OCI-LY1 (cell line): ENCODE results near the gene RANBP17.
"Not testable (repeated sequence)": the region's sequence is repeated elsewhere in the genome, so short reads cannot be mapped to it uniquely, and the experiment has no call there.

Experiments
- H2AFZ ChIP-seq: fragments of 200-600 bp; sonication (generic), shearing (Covaris generic); 2 replicates; pipeline ENCODE4 v1.6.0; 2014; ENCODE audit warnings: antibody characterized with exemption, mild to moderate bottlenecking, low read length
- H3F3A ChIP-seq: fragments of 200-600 bp; sonication (generic), shearing (Covaris generic); 2 replicates; pipeline ENCODE4 v1.6.0; 2014; ENCODE audit warnings: mild to moderate bottlenecking, antibody characterized with exemption, low read length, moderate library complexity; ENCODE audit not compliant: insufficient read depth
- H3K27ac ChIP-seq: fragments of 200-600 bp; sonication (generic); 2 replicates; pipeline ENCODE4 v1.5.1; 2014; ENCODE audit warnings: low read length, mixed run types, mild to moderate bottlenecking, low read depth; ENCODE audit not compliant: poor library complexity, severe bottlenecking
- H3K27me3 ChIP-seq: fragments of 200-600 bp; sonication (generic); 2 replicates; pipeline ENCODE4 v1.6.0; 2014; ENCODE audit warnings: antibody characterized with exemption, mild to moderate bottlenecking, low read length, moderate library complexity; ENCODE audit not compliant: insufficient read depth
- H3K36me3 ChIP-seq: fragments of 200-600 bp; sonication (generic); 2 replicates; pipeline ENCODE4 v1.6.1; 2014; ENCODE audit warnings: mild to moderate bottlenecking, antibody characterized with exemption, low read length, moderate library complexity, mixed read lengths; ENCODE audit not compliant: insufficient read depth
- H3K4me1 ChIP-seq: fragments of 200-600 bp; sonication (generic); 2 replicates; pipeline ENCODE4 v1.5.1; 2014; ENCODE audit warnings: mild to moderate bottlenecking, low read length, moderate library complexity; ENCODE audit not compliant: insufficient read depth, severe bottlenecking
- H3K4me2 ChIP-seq: fragments of 200-600 bp; sonication (generic), shearing (Covaris generic); 2 replicates; pipeline ENCODE4 v1.6.1; 2014; ENCODE audit warnings: low read length
- H3K4me3 ChIP-seq: fragments of 200-600 bp; sonication (generic); 2 replicates; pipeline ENCODE4 v1.5.1; 2014; ENCODE audit warnings: low read length, low read depth, mild to moderate bottlenecking, mixed read lengths; ENCODE audit not compliant: poor library complexity, severe bottlenecking
- H3K79me2 ChIP-seq: fragments of 200-600 bp; shearing (Covaris generic); 2 replicates; pipeline ENCODE4 v1.6.1; 2016; ENCODE audit warnings: mixed run types, low read length, mixed read lengths; ENCODE audit not compliant: insufficient read depth
- H3K9ac ChIP-seq: fragments of 200-600 bp; sonication (generic), shearing (Covaris generic); 2 replicates; pipeline ENCODE4 v1.6.1; 2014; ENCODE audit warnings: mild to moderate bottlenecking, low read length, mixed read lengths
- H3K9me2 ChIP-seq: fragments of 200-600 bp; sonication (generic), shearing (Covaris generic); 2 replicates; pipeline ENCODE4 v1.6.1; 2014; ENCODE audit warnings: low read depth, mild to moderate bottlenecking, low read length, mixed read lengths
- H3K9me3 ChIP-seq: fragments of 200-600 bp; shearing (Covaris generic); 2 replicates; pipeline ENCODE4 v1.6.1; 2014; ENCODE audit warnings: low read length, mixed read lengths
- H4K20me1 ChIP-seq: fragments of 200-600 bp; sonication (generic), shearing (Covaris generic); 2 replicates; pipeline ENCODE4 v1.6.0; 2016; ENCODE audit warnings: mild to moderate bottlenecking, low read length; ENCODE audit not compliant: insufficient read depth
- CTCF ChIP-seq: fragments of 200-600 bp; sonication (generic), shearing (Covaris generic); IDR thresholded peaks from 2 replicates; pipeline ENCODE4 v1.5.1; 2017; ENCODE audit warnings: mild to moderate bottlenecking, antibody characterized with exemption, low read length, moderate library complexity, mixed read lengths
- EZH2 ChIP-seq: fragments of 200-600 bp; sonication (generic), shearing (Covaris generic); IDR thresholded peaks from 2 replicates; pipeline ENCODE4 v1.8.0; 2017; ENCODE audit warnings: borderline replicate concordance, mixed run types, mild to moderate bottlenecking, antibody characterized with exemption, low read length, moderate library complexity, mixed read lengths

Gene RANBP17

GRCh38 chr5:170865622-170866021, 3.8 kb downstream of the RANBP17 start:
- Histone ChIP-seq H3K36me3 (no peaks in the 10 kb centered on the region), H3K9ac (no peak overlapping the region), H3K9me2 (no peaks in the 10 kb centered on the region), H3K79me2 (no peaks in the 10 kb centered on the region), H3K4me3 (no peak overlapping the region), H4K20me1 (no peaks in the 10 kb centered on the region), H3F3A (no peaks in the 10 kb centered on the region), H2AFZ (no peak overlapping the region), H3K27ac (no peak overlapping the region), H3K27me3 (no peaks in the 10 kb centered on the region), H3K4me2 (no peak overlapping the region), H3K4me1 (no peaks in the 10 kb centered on the region), H3K9me3 (peaks cover 5% of the 10 kb centered on the region; the same call in 1 of the 2 replicates)
- no peak for TF ChIP-seq CTCF
- TF ChIP-seq EZH2: no peak

GRCh38 chr5:170867825-170868224, 6.0 kb downstream of the RANBP17 start:
- no peaks in the 10 kb centered on the region for H3K4me1 ChIP-seq
- no peak overlapping the region for H3K9ac ChIP-seq
- H3F3A ChIP-seq: no peaks in the 10 kb centered on the region
- H4K20me1 ChIP-seq: no peaks in the 10 kb centered on the region
- no peaks in the 10 kb centered on the region for H3K27me3 ChIP-seq
- no peaks in the 10 kb centered on the region for H3K79me2 ChIP-seq
- H3K4me2 ChIP-seq: no peak overlapping the region
- H3K4me3 ChIP-seq: no peak overlapping the region
- H3K27ac ChIP-seq: no peak overlapping the region
- TF ChIP-seq EZH2 (no peak), CTCF (no peak)
- no peaks in the 10 kb centered on the region for H3K9me3 ChIP-seq
- no peak overlapping the region for H2AFZ ChIP-seq
- H3K9me2 ChIP-seq: no peaks in the 10 kb centered on the region
- no peaks in the 10 kb centered on the region for H3K36me3 ChIP-seq

GRCh38 chr5:170870390-170870789, 8.6 kb downstream of the RANBP17 start:
- H3K9me2 ChIP-seq, H3K27me3 ChIP-seq, H3K36me3 ChIP-seq, H3K9me3 ChIP-seq, H3K27ac ChIP-seq, H3K4me1 ChIP-seq, H3F3A ChIP-seq, H3K4me3 ChIP-seq, H4K20me1 ChIP-seq, H3K79me2 ChIP-seq, H3K4me2 ChIP-seq, H2AFZ ChIP-seq, H3K9ac ChIP-seq: not testable (repeated sequence)

GRCh38 chr5:170874017-170874416, 12.2 kb downstream of the RANBP17 start:
- H3K9me3 ChIP-seq: no peaks in the 10 kb centered on the region
- H3K4me1 ChIP-seq: no peaks in the 10 kb centered on the region
- H4K20me1 ChIP-seq: no peaks in the 10 kb centered on the region
- H3K9me2 ChIP-seq: no peaks in the 10 kb centered on the region
- H3F3A ChIP-seq: no peaks in the 10 kb centered on the region
- H3K27me3 ChIP-seq: no peaks in the 10 kb centered on the region
- no peak overlapping the region for H3K4me2 ChIP-seq
- no peak overlapping the region for H3K9ac ChIP-seq
- no peak overlapping the region for H3K4me3 ChIP-seq
- no peak for TF ChIP-seq CTCF
- TF ChIP-seq EZH2: no peak
- no peak overlapping the region for H3K27ac ChIP-seq
- no peaks in the 10 kb centered on the region for H3K36me3 ChIP-seq
- H2AFZ ChIP-seq: no peak overlapping the region
- no peaks in the 10 kb centered on the region for H3K79me2 ChIP-seq
